Keratinocyte (primary cell): ENCODE measurements around the gene KIAA1958. TPM values are rescaled to one million over a fixed set of nuclear protein-coding genes. Genes with fewer than 3 reads are reported as not detected.

Experiments used
- DNase-seq: peaks from one replicate; pipeline ENCODE4 v3.0.0-alpha.2; 2011; ENCODE audit warnings: low read depth, missing footprints, low spot score
- FAIRE-seq: peaks from 2 replicates; lab custom pipeline; 2011; peaks lifted over from hg19 to GRCh38; lab: Jason Lieb, UNC
- H2AFZ ChIP-seq: 2 replicates; pipeline ENCODE4 v1.6.0; 2012; ENCODE audit warnings: low read length, control low read depth, inconsistent platforms; ENCODE audit not compliant: control insufficient read depth
- H3K27ac ChIP-seq: 2 replicates; pipeline ENCODE4 v1.5.1; 2011; ENCODE audit warnings: low read length; ENCODE audit not compliant: control insufficient read depth, insufficient read depth
- H3K27me3 ChIP-seq: 3 replicates; pipeline ENCODE4 v1.6.0; 2011; ENCODE audit warnings: low read length; ENCODE audit not compliant: control insufficient read depth, insufficient read depth; ENCODE audit errors: extremely low read depth
- H3K36me3 ChIP-seq, 2 experiments: 2 replicates in 1 of 2; 3 replicates in 1 of 2; pipeline ENCODE4 v1.5.1; 2011; ENCODE audit warnings: low read length in 2 of 2, mild to moderate bottlenecking in 1 of 2; ENCODE audit not compliant: control insufficient read depth in 2 of 2, insufficient read depth in 2 of 2; ENCODE audit errors: extremely low read depth in 1 of 2
- H3K4me1 ChIP-seq: 3 replicates; pipeline ENCODE4 v1.5.1; 2011; ENCODE audit warnings: low read length; ENCODE audit not compliant: control insufficient read depth, insufficient read depth; ENCODE audit errors: extremely low read depth
- H3K4me2 ChIP-seq: 3 replicates; pipeline ENCODE4 v1.6.0; 2011; ENCODE audit warnings: low read depth, low read length; ENCODE audit not compliant: control insufficient read depth, insufficient read depth; ENCODE audit errors: extremely low read depth
- H3K4me3 ChIP-seq, 3 experiments: fragments of 200-600 bp in 1 of 3; sonication (generic) in 1 of 3; 2 replicates in 2 of 3; 3 replicates in 1 of 3; pipeline ENCODE4 v1.5.1; 2011 to 2016; ENCODE audit warnings: low read length in 3 of 3, mild to moderate bottlenecking in 3 of 3, control low read depth in 2 of 3, inconsistent platforms in 1 of 3, low read depth in 1 of 3, mixed read lengths in 1 of 3, mixed run types in 1 of 3, moderate library complexity in 1 of 3; ENCODE audit not compliant: control insufficient read depth in 2 of 3, insufficient read depth in 2 of 3; ENCODE audit errors: extremely low read depth in 1 of 3
- H3K79me2 ChIP-seq: 2 replicates; pipeline ENCODE4 v1.6.0; 2012; ENCODE audit warnings: low read length; ENCODE audit not compliant: control insufficient read depth, insufficient read depth
- H3K9ac ChIP-seq: 3 replicates; pipeline ENCODE4 v1.6.0; 2011; ENCODE audit warnings: low read length; ENCODE audit not compliant: control insufficient read depth, insufficient read depth; ENCODE audit errors: extremely low read depth
- H3K9me1 ChIP-seq: 3 replicates; pipeline ENCODE4 v1.6.0; 2011; ENCODE audit warnings: low read length; ENCODE audit not compliant: control insufficient read depth, insufficient read depth; ENCODE audit errors: extremely low read depth
- H3K9me3 ChIP-seq: 2 replicates; pipeline ENCODE4 v1.5.1; 2012; ENCODE audit warnings: low read depth, low read length; ENCODE audit not compliant: control insufficient read depth
- H4K20me1 ChIP-seq: 3 replicates; pipeline ENCODE4 v1.6.0; 2011; ENCODE audit warnings: low read length; ENCODE audit not compliant: control insufficient read depth, insufficient read depth; ENCODE audit errors: extremely low read depth
- EZH2 ChIP-seq: IDR thresholded peaks from one replicate; pipeline ENCODE4 v1.6.1; 2012; ENCODE audit warnings: inconsistent platforms, mild to moderate bottlenecking, low read length, moderate library complexity
- dilution Hi-C: fragments of 300-500 bp; cut with MboI; formaldehyde crosslinking; loops from one replicate; pipeline ENCODE4 v1.7.0; 2020; ENCODE audit warnings: low sequenced_read_pairs; ENCODE audit not compliant: extremely low pct_ligation_motif_present
- polyA plus RNA-seq, 5 experiments: library from polyadenylated mRNA; depleted of rRNA in 3 of 5; stranded (reverse) in 3 of 5; stranded (forward) in 1 of 5; unstranded in 1 of 5; fragments of >200 nt; gene quantifications; 1 replicate in 1 of 5; 2 replicates in 3 of 5; 3 replicates in 1 of 5; pipeline versions ENCODE4 v1.2.1 to v1.2.3, GENCODE V29; 2011 to 2012; ENCODE audit warnings: missing spikeins in 2 of 5, low read depth in 1 of 5, low replicate concordance in 1 of 5
- TF ChIP-seq, protein P1 (sequence below), 3 experiments: IDR thresholded peaks in 1 of 3; conservative IDR thresholded peaks in 1 of 3; optimal IDR thresholded peaks in 1 of 3; 2 replicates in 2 of 3; 3 replicates in 1 of 3; pipeline versions ENCODE3 to v1.5.1; 2011; ENCODE audit warnings: low read length in 3 of 3, mild to moderate bottlenecking in 3 of 3, moderate library complexity in 2 of 3, control low read depth in 1 of 3, inconsistent platforms in 1 of 3; ENCODE audit not compliant: insufficient read depth in 2 of 3; ENCODE audit errors: extremely low read depth in 1 of 3

KIAA1958 gene
- polyA plus RNA-seq, 1 donor (not counting 4 experiments of a cell fraction or from before 2014, with no cell fraction given) = 0.84 TPM

DNA sequence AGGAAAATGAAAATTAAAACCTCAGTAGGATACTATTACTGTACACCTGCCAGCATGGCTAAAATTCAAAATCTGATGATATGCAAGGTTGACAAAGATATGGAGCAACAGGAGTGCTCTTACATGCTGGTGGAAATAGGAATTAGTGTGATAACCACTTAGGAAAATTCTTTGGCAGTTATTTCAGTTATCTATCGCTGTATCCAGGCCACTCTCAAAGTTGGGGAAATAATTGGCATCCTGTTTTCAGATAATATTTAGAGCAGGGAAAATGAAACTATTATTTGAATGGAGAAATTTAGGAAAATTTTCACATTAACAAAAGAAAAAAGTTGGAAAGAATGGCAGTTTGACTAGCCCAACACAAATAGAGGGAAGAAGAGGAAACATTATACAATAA is 50.9 kb downstream of the KIAA1958 start:
- DNase-seq = no peak
- TF ChIP-seq, protein P1, sequence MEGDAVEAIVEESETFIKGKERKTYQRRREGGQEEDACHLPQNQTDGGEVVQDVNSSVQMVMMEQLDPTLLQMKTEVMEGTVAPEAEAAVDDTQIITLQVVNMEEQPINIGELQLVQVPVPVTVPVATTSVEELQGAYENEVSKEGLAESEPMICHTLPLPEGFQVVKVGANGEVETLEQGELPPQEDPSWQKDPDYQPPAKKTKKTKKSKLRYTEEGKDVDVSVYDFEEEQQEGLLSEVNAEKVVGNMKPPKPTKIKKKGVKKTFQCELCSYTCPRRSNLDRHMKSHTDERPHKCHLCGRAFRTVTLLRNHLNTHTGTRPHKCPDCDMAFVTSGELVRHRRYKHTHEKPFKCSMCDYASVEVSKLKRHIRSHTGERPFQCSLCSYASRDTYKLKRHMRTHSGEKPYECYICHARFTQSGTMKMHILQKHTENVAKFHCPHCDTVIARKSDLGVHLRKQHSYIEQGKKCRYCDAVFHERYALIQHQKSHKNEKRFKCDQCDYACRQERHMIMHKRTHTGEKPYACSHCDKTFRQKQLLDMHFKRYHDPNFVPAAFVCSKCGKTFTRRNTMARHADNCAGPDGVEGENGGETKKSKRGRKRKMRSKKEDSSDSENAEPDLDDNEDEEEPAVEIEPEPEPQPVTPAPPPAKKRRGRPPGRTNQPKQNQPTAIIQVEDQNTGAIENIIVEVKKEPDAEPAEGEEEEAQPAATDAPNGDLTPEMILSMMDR (optimal IDR thresholded peaks at IDR 0.05 in 1 of 3, IDR thresholded peaks at IDR 0.05 in 1 of 3, conservative IDR thresholded peaks at IDR 0.05 in 1 of 3; ENCODE audit: extremely low read depth in 1 of 3, insufficient read depth in 2 of 3, low read length in 3 of 3) = no peak
- TF ChIP-seq EZH2 = no peak
- dilution Hi-C loops = no loop called here
- Histone ChIP-seq H3K9ac (no peak overlapping the region), H3K36me3 (no peaks in the 10 kb centered on the region), H3K9me1 (no peaks in the 10 kb centered on the region), H3K79me2 (no peaks in the 10 kb centered on the region), H3K27me3 (no peaks in the 10 kb centered on the region), H2AFZ (no peak overlapping the region), H3K4me2 (no peak overlapping the region), H4K20me1 (no peaks in the 10 kb centered on the region), H3K4me1 (no peaks in the 10 kb centered on the region), H3K4me3 (no peak overlapping the region), H3K27ac (no peak overlapping the region), H3K9me3 (no peaks in the 10 kb centered on the region)
- FAIRE-seq = no peak

DNA sequence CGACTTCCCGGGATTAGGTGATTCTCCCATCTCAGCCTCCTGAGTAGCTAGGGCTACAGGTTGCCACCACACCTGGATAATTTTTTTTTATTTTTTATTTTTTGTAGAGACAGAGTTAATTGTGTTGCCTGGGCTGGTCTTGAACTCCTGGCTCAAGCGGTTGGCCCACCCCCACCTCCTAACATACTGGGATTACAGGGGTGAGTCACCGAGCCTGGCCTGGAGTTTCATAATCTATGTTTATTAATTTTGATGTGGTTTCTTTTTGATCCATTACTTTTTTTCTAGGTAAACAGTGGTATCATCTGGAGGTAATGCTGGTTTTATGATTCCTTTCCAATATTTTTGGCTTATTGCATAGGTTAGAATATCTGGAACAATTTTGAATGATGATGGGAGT is 54.2 kb downstream of the KIAA1958 start:
- no peak overlapping the region for H2AFZ ChIP-seq
- no peaks in the 10 kb centered on the region for H3K27me3 ChIP-seq
- no peak overlapping the region for H3K4me3 ChIP-seq
- H3K4me1 ChIP-seq = peaks cover under 1% of the 10 kb centered on the region
- H3K9me1 ChIP-seq = no peaks in the 10 kb centered on the region
- H3K36me3 ChIP-seq = no peaks in the 10 kb centered on the region
- dilution Hi-C loops = no loop called here
- H3K27ac ChIP-seq = no peak overlapping the region
- H3K9me3 ChIP-seq = no peaks in the 10 kb centered on the region
- TF ChIP-seq, protein P1 (optimal IDR thresholded peaks at IDR 0.05 in 1 of 3, IDR thresholded peaks at IDR 0.05 in 1 of 3, conservative IDR thresholded peaks at IDR 0.05 in 1 of 3; ENCODE audit: extremely low read depth in 1 of 3, insufficient read depth in 2 of 3, low read length in 3 of 3) = no peak
- no peak for TF ChIP-seq EZH2
- no peaks in the 10 kb centered on the region for H4K20me1 ChIP-seq
- no peak for DNase-seq
- FAIRE-seq = no peak
- H3K9ac ChIP-seq = no peak overlapping the region
- H3K4me2 ChIP-seq = no peak overlapping the region
- H3K79me2 ChIP-seq = no peaks in the 10 kb centered on the region
